Caco-2 (cell line): ENCODE results near the gene ZMPSTE24. TPM values are rescaled to one million over a fixed set of nuclear protein-coding genes. Genes with fewer than 3 reads are reported as not detected.
"Not testable (repeated sequence)": the region's sequence is repeated elsewhere in the genome, so short reads cannot be mapped to it uniquely, and the experiment has no call there.

ENCODE experiments used
- BruUV-seq: library from RNA; stranded (reverse); fragments of 400-500 nt; replicated peaks from 2 replicates; lab custom pipeline; 2021; lab: Mats Ljungman, UMichigan
- CTCF ChIA-PET: fragments of 300-600 bp; sonication (Branson Sonifier 250); formaldehyde crosslinking; loops from one replicate; lab custom pipeline; 2022; ENCODE audit warnings: antibody characterized with exemption; lab: Charles Lee
- POLR2A ChIA-PET: fragments of 300-600 bp; sonication (Branson Sonifier 250); formaldehyde crosslinking; loops from one replicate; lab custom pipeline; 2022; ENCODE audit warnings: antibody characterized with exemption; lab: Charles Lee
- DNase-seq, 2 experiments: peaks; one replicate each; pipeline versions ENCODE4 v3.0.0 to v3.0.0-alpha.2; 2020 to 2022
- H3K27me3 ChIP-seq: replicated peaks from 2 replicates; pipeline ENCODE4 v1.6.0; 2011; ENCODE audit warnings: low read length; ENCODE audit not compliant: control insufficient read depth, insufficient read depth
- H3K36me3 ChIP-seq: 2 replicates; pipeline ENCODE4 v1.5.1; 2011; ENCODE audit warnings: low read length; ENCODE audit not compliant: control insufficient read depth, insufficient read depth
- H3K4me1 ChIP-seq: fragments of 250-450 bp; sonication (Bioruptor Pico); 2 replicates; pipeline ENCODE4 v1.5.1; 2020; ENCODE audit warnings: mild to moderate bottlenecking
- H3K4me3 ChIP-seq: 2 replicates; pipeline ENCODE4 v1.5.1; 2011; ENCODE audit warnings: low read depth, mild to moderate bottlenecking, control low read depth, low read length
- H3K9me3 ChIP-seq: fragments of 250-450 bp; sonication (Bioruptor Pico); 2 replicates; pipeline ENCODE4 v1.5.1; 2020; ENCODE audit warnings: mild to moderate bottlenecking, moderate library complexity
- H3K27ac Mint-ChIP-seq: one replicate; pipeline ENCODE4 v1.8.0; 2022; ENCODE audit warnings: mixed read lengths; ENCODE audit not compliant: unreplicated experiment
- H3K27me3 Mint-ChIP-seq: one replicate; pipeline ENCODE4 v1.8.0; 2022; ENCODE audit warnings: mixed read lengths; ENCODE audit not compliant: insufficient read depth, unreplicated experiment
- H3K36me3 Mint-ChIP-seq: one replicate; pipeline ENCODE4 v1.8.0; 2022; ENCODE audit warnings: mild to moderate bottlenecking, mixed read lengths; ENCODE audit not compliant: insufficient read depth, unreplicated experiment
- H3K4me1 Mint-ChIP-seq: one replicate; pipeline ENCODE4 v1.8.0; 2022; ENCODE audit warnings: low read depth, mixed read lengths; ENCODE audit not compliant: unreplicated experiment
- H3K4me3 Mint-ChIP-seq: one replicate; pipeline ENCODE4 v1.8.0; 2022; ENCODE audit warnings: mild to moderate bottlenecking, moderate library complexity, mixed read lengths; ENCODE audit not compliant: unreplicated experiment
- H3K9me3 Mint-ChIP-seq: one replicate; pipeline ENCODE4 v1.8.0; 2022; ENCODE audit warnings: mixed read lengths; ENCODE audit not compliant: unreplicated experiment
- CTCF ChIP-seq, 2 experiments: fragments of 200-600 bp in 1 of 2; IDR thresholded peaks; 1 replicate in 1 of 2; 2 replicates in 1 of 2; pipeline versions ENCODE4 v1.5.1 to v1.8.0; 2011 to 2022; ENCODE audit warnings: antibody characterized with exemption in 1 of 2, control low read depth in 1 of 2, inconsistent platforms in 1 of 2, low read depth in 1 of 2, low read length in 1 of 2, mild to moderate bottlenecking in 1 of 2, moderate library complexity in 1 of 2; ENCODE audit not compliant: insufficient read depth in 1 of 2, severe bottlenecking in 1 of 2, unreplicated experiment in 1 of 2
- intact Hi-C: fragments of 100-400 bp; cut with micrococcal nuclease; formaldehyde crosslinking; loops from one replicate; pipeline ENCODE4 v1.10.0; 2022; ENCODE audit not compliant: unreplicated experiment
- total RNA-seq: library from RNA; stranded (reverse); gene quantifications from 2 replicates; pipeline ENCODE4 v1.2.3, GENCODE V29; 2022

ZMPSTE24 gene
- total RNA-seq, 1 experiment from 2014 or later: 37.9 TPM

GRCh38 chr1:40318970-40319621, 61.1 kb downstream of the ZMPSTE24 start:
- Mint-ChIP-seq H3K9me3 (no peaks in the 10 kb centered on the region), H3K4me3 (no peak overlapping the region), H3K27ac (no peak overlapping the region), H3K4me1 (no peaks in the 10 kb centered on the region), H3K36me3 (no peaks in the 10 kb centered on the region), H3K27me3 (no peaks in the 10 kb centered on the region)
- POLR2A ChIA-PET: no interaction called here
- CTCF ChIA-PET: no interaction called here
- no TSS peak for BruUV-seq
- Histone ChIP-seq H3K27me3 (no peaks in the 10 kb centered on the region), H3K36me3 (no peaks in the 10 kb centered on the region), H3K4me3 (no peak overlapping the region), H3K4me1 (no peaks in the 10 kb centered on the region), H3K9me3 (no peaks in the 10 kb centered on the region)
- intact Hi-C loops: loop anchor here (10.0 kb wide), 1 partner anchor 64 kb away; the partner anchor contains the start of gene ZMPSTE24
- no peak for DNase-seq
- TF ChIP-seq CTCF (IDR thresholded peaks at IDR 0.05; ENCODE audit: insufficient read depth in 1 of 2, low read depth in 1 of 2, low read length in 1 of 2, severe bottlenecking in 1 of 2, unreplicated experiment in 1 of 2): no peak

- H3K36me3 Mint-ChIP-seq, H3K36me3 ChIP-seq, BruUV-seq, DNase-seq, H3K4me1 Mint-ChIP-seq, H3K27me3 Mint-ChIP-seq, H3K4me3 ChIP-seq, POLR2A ChIA-PET, CTCF ChIA-PET, H3K4me3 Mint-ChIP-seq, intact Hi-C loops, H3K9me3 Mint-ChIP-seq, H3K27me3 ChIP-seq, H3K9me3 ChIP-seq, H3K27ac Mint-ChIP-seq, H3K4me1 ChIP-seq: not testable (repeated sequence)
These were observed 73.4 kb downstream of the ZMPSTE24 start for GRCh38 chr1:40331403-40331802.

- Mint-ChIP-seq H3K9me3 (no peaks in the 10 kb centered on the region), H3K4me1 (no peaks in the 10 kb centered on the region), H3K4me3 (no peak overlapping the region), H3K27ac (no peak overlapping the region), H3K36me3 (no peaks in the 10 kb centered on the region), H3K27me3 (no peaks in the 10 kb centered on the region)
- TF ChIP-seq CTCF (IDR thresholded peaks at IDR 0.05; ENCODE audit: insufficient read depth in 1 of 2, low read depth in 1 of 2, low read length in 1 of 2, severe bottlenecking in 1 of 2, unreplicated experiment in 1 of 2): no peak
- intact Hi-C loops: no loop called here
- CTCF ChIA-PET: no interaction called here
- H3K36me3 ChIP-seq: no peaks in the 10 kb centered on the region
- no TSS peak for BruUV-seq
- H3K9me3 ChIP-seq: no peaks in the 10 kb centered on the region
- POLR2A ChIA-PET: no interaction called here
- no peaks in the 10 kb centered on the region for H3K4me1 ChIP-seq
- no peak for DNase-seq
- H3K27me3 ChIP-seq: no peaks in the 10 kb centered on the region
- H3K4me3 ChIP-seq: no peak overlapping the region
These were observed 74.7 kb downstream of the ZMPSTE24 start for GRCh38 chr1:40332695-40333094.
